Esophagus squamous epithelium (tissue), 4 donors: ENCODE measurements around the gene FAM131C.
"Not testable (repeated sequence)": the region's sequence is repeated elsewhere in the genome, so short reads cannot be mapped to it uniquely, and the experiment has no call there.

Experiments used
- POLR2A ChIP-seq, 4 donors: fragments of 450-650 bp; IDR thresholded peaks; one replicate each; pipeline ENCODE4 v1.6.1; 2017; ENCODE audit warnings: antibody characterized with exemption in 4 of 4, mild to moderate bottlenecking in 4 of 4, moderate library complexity in 3 of 4
- TF ChIP-seq, protein P1 (sequence below), 6 experiments: fragments of 450-650 bp in 4 of 6; fragments of 200-600 bp in 2 of 6; sonication (generic) in 2 of 6; IDR thresholded peaks; one replicate each; pipeline ENCODE4 v1.5.1; 2016 to 2019; ENCODE audit warnings: antibody characterized with exemption in 6 of 6, mild to moderate bottlenecking in 4 of 6, moderate library complexity in 4 of 6

DNA sequence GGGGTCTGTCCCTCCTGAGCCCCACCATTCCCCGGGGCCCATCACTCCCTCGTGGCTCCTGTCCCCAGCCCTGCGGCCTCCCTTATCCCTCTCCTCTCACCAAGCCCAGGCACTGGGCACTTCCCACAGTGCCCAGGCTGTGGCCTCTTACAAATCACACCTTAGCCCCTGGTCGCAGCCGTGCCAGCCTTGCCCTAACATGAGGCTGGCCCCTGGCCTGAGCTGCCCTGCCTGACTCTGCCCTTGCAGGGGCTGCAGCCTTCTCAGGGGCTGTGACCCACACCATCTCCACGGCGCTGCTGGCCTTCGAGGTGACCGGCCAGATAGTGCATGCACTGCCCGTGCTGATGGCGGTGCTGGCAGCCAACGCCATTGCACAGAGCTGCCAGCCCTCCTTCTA, 21.5 kb downstream of the FAM131C start:
- not testable (repeated sequence) for TF ChIP-seq POLR2A (IDR thresholded peaks at IDR 0.05)
- TF ChIP-seq, protein P1, sequence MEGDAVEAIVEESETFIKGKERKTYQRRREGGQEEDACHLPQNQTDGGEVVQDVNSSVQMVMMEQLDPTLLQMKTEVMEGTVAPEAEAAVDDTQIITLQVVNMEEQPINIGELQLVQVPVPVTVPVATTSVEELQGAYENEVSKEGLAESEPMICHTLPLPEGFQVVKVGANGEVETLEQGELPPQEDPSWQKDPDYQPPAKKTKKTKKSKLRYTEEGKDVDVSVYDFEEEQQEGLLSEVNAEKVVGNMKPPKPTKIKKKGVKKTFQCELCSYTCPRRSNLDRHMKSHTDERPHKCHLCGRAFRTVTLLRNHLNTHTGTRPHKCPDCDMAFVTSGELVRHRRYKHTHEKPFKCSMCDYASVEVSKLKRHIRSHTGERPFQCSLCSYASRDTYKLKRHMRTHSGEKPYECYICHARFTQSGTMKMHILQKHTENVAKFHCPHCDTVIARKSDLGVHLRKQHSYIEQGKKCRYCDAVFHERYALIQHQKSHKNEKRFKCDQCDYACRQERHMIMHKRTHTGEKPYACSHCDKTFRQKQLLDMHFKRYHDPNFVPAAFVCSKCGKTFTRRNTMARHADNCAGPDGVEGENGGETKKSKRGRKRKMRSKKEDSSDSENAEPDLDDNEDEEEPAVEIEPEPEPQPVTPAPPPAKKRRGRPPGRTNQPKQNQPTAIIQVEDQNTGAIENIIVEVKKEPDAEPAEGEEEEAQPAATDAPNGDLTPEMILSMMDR (IDR thresholded peaks at IDR 0.05) = not testable (repeated sequence)
